ENCODE results near the gene MYO1B.

Gene MYO1B

GRCh38 chr2:191274413-191274815, 29.2 kb downstream of the MYO1B start:
- no peaks in the 10 kb centered on the region for H3K9me3 ChIP-seq (ENCODE audit: control insufficient read depth, low read length)

GRCh38 chr2:191276792-191277465, 31.7 kb downstream of the MYO1B start:
- 95 to 100% methylated on average over 2 to 3 of the region's 5 CpGs for WGBS, 2 experiments (ENCODE audit: insufficient coverage in 2 of 2)
- H3K4me3 ChIP-seq (ENCODE audit: extremely low read depth, insufficient read depth, low read length, poor library complexity, severe bottlenecking), result no peak overlapping the region
- no peaks in the 10 kb centered on the region for H3K9me3 ChIP-seq (ENCODE audit: control insufficient read depth, low read length)
- no peak overlapping the region for H3K27ac ChIP-seq (ENCODE audit: low read depth, low read length, severe bottlenecking)
- H3K36me3 ChIP-seq (ENCODE audit: control insufficient read depth, insufficient read depth, low read length), result peaks cover 55% of the 10 kb centered on the region
- peaks cover 9% of the 10 kb centered on the region for H3K4me1 ChIP-seq (ENCODE audit: control insufficient read depth, insufficient read depth, low read length, poor library complexity, severe bottlenecking)

More at GRCh38 chr2:191274413-191274815, 29.2 kb downstream of the MYO1B start:
- no peak overlapping the region for H3K27ac ChIP-seq (ENCODE audit: low read depth, low read length, severe bottlenecking)
- peaks cover 13% of the 10 kb centered on the region for H3K4me1 ChIP-seq (ENCODE audit: control insufficient read depth, insufficient read depth, low read length, poor library complexity, severe bottlenecking)
- H3K36me3 ChIP-seq (ENCODE audit: control insufficient read depth, insufficient read depth, low read length), result peaks cover 31% of the 10 kb centered on the region
- no peak overlapping the region for H3K4me3 ChIP-seq (ENCODE audit: extremely low read depth, insufficient read depth, low read length, poor library complexity, severe bottlenecking)
- 100% methylated on average over 2 of the region's 2 CpGs; no CpG with 5 or more reads in 1 of the 2 experiments for WGBS, 2 experiments (ENCODE audit: insufficient coverage in 2 of 2)

- Histone ChIP-seq H3K36me3 (ENCODE audit: control insufficient read depth, insufficient read depth, low read length) (peaks cover 82% of the 10 kb centered on the region), H3K27ac (ENCODE audit: low read depth, low read length, severe bottlenecking) (peak overlapping the region; percentile 75), H3K4me1 (ENCODE audit: control insufficient read depth, insufficient read depth, low read length, poor library complexity, severe bottlenecking) (peaks cover 9% of the 10 kb centered on the region), H3K4me3 (ENCODE audit: extremely low read depth, insufficient read depth, low read length, poor library complexity, severe bottlenecking) (no peak overlapping the region), H3K9me3 (ENCODE audit: control insufficient read depth, low read length) (no peaks in the 10 kb centered on the region)
- WGBS, 2 experiments (ENCODE audit: insufficient coverage in 2 of 2), result 64 to 85% methylated on average over 3 to 4 of the region's 7 CpGs
Measured at GRCh38 chr2:191280290-191280689, 35.1 kb downstream of the MYO1B start.

GRCh38 chr2:191280834-191281756, 35.9 kb downstream of the MYO1B start:
- WGBS, 2 experiments (ENCODE audit: insufficient coverage in 2 of 2), result 89 to 93% methylated on average over 8 to 11 of the region's 13 CpGs
- Histone ChIP-seq H3K9me3 (ENCODE audit: control insufficient read depth, low read length) (no peaks in the 10 kb centered on the region), H3K27ac (ENCODE audit: low read depth, low read length, severe bottlenecking) (peak overlapping the region; percentile 75), H3K4me1 (ENCODE audit: control insufficient read depth, insufficient read depth, low read length, poor library complexity, severe bottlenecking) (peaks cover 9% of the 10 kb centered on the region), H3K4me3 (ENCODE audit: extremely low read depth, insufficient read depth, low read length, poor library complexity, severe bottlenecking) (no peak overlapping the region), H3K36me3 (ENCODE audit: control insufficient read depth, insufficient read depth, low read length) (peaks cover 89% of the 10 kb centered on the region)

- Histone ChIP-seq H3K9me3 (ENCODE audit: control insufficient read depth, low read length) (no peaks in the 10 kb centered on the region), H3K27ac (ENCODE audit: low read depth, low read length, severe bottlenecking) (no peak overlapping the region), H3K4me1 (ENCODE audit: control insufficient read depth, insufficient read depth, low read length, poor library complexity, severe bottlenecking) (peaks cover 1% of the 10 kb centered on the region), H3K4me3 (ENCODE audit: extremely low read depth, insufficient read depth, low read length, poor library complexity, severe bottlenecking) (no peak overlapping the region), H3K36me3 (ENCODE audit: control insufficient read depth, insufficient read depth, low read length) (peaks cover 62% of the 10 kb centered on the region)
- 96 to 98% methylated on average over 10 to 11 of the region's 11 CpGs for WGBS, 2 experiments (ENCODE audit: insufficient coverage in 2 of 2)
Measured at GRCh38 chr2:191285252-191285651, 40.0 kb downstream of the MYO1B start.

GRCh38 chr2:191287820-191288219, 42.6 kb downstream of the MYO1B start:
- WGBS, 2 experiments (ENCODE audit: insufficient coverage in 2 of 2), result 88 to 100% methylated on average over 1 of the region's 4 CpGs
- Histone ChIP-seq H3K4me1 (ENCODE audit: control insufficient read depth, insufficient read depth, low read length, poor library complexity, severe bottlenecking) (peaks cover 19% of the 10 kb centered on the region), H3K27ac (ENCODE audit: low read depth, low read length, severe bottlenecking) (no peak overlapping the region), H3K9me3 (ENCODE audit: control insufficient read depth, low read length) (no peaks in the 10 kb centered on the region), H3K4me3 (ENCODE audit: extremely low read depth, insufficient read depth, low read length, poor library complexity, severe bottlenecking) (no peak overlapping the region), H3K36me3 (ENCODE audit: control insufficient read depth, insufficient read depth, low read length) (peaks cover 46% of the 10 kb centered on the region)

GRCh38 chr2:191289049-191289448, 43.8 kb downstream of the MYO1B start:
- peaks cover 19% of the 10 kb centered on the region for H3K4me1 ChIP-seq (ENCODE audit: control insufficient read depth, insufficient read depth, low read length, poor library complexity, severe bottlenecking)
- H3K36me3 ChIP-seq (ENCODE audit: control insufficient read depth, insufficient read depth, low read length), result peaks cover 34% of the 10 kb centered on the region
- no peak overlapping the region for H3K4me3 ChIP-seq (ENCODE audit: extremely low read depth, insufficient read depth, low read length, poor library complexity, severe bottlenecking)
- H3K27ac ChIP-seq (ENCODE audit: low read depth, low read length, severe bottlenecking), result no peak overlapping the region
- no peaks in the 10 kb centered on the region for H3K9me3 ChIP-seq (ENCODE audit: control insufficient read depth, low read length)
- WGBS, 2 experiments (ENCODE audit: insufficient coverage in 2 of 2), result 58 to 68% methylated on average over 3 to 5 of the region's 7 CpGs

GRCh38 chr2:191291471-191291870, 46.3 kb downstream of the MYO1B start:
- 100% methylated on average over 1 of the region's 2 CpGs; no CpG with 5 or more reads in 1 of the 2 experiments for WGBS, 2 experiments (ENCODE audit: insufficient coverage in 2 of 2)
- Histone ChIP-seq H3K27ac (ENCODE audit: low read depth, low read length, severe bottlenecking) (no peak overlapping the region), H3K36me3 (ENCODE audit: control insufficient read depth, insufficient read depth, low read length) (peaks cover 13% of the 10 kb centered on the region), H3K4me3 (ENCODE audit: extremely low read depth, insufficient read depth, low read length, poor library complexity, severe bottlenecking) (no peak overlapping the region), H3K4me1 (ENCODE audit: control insufficient read depth, insufficient read depth, low read length, poor library complexity, severe bottlenecking) (peaks cover 19% of the 10 kb centered on the region), H3K9me3 (ENCODE audit: control insufficient read depth, low read length) (no peaks in the 10 kb centered on the region)

- Histone ChIP-seq H3K4me1 (ENCODE audit: control insufficient read depth, insufficient read depth, low read length, poor library complexity, severe bottlenecking) (peaks cover 19% of the 10 kb centered on the region), H3K27ac (ENCODE audit: low read depth, low read length, severe bottlenecking) (no peak overlapping the region), H3K9me3 (ENCODE audit: control insufficient read depth, low read length) (no peaks in the 10 kb centered on the region), H3K36me3 (ENCODE audit: control insufficient read depth, insufficient read depth, low read length) (peaks cover 15% of the 10 kb centered on the region), H3K4me3 (ENCODE audit: extremely low read depth, insufficient read depth, low read length, poor library complexity, severe bottlenecking) (no peak overlapping the region)
Measured at GRCh38 chr2:191292869-191293268, 47.7 kb downstream of the MYO1B start.

GRCh38 chr2:191295088-191295487, 49.9 kb downstream of the MYO1B start:
- Histone ChIP-seq H3K9me3 (ENCODE audit: control insufficient read depth, low read length) (no peaks in the 10 kb centered on the region), H3K27ac (ENCODE audit: low read depth, low read length, severe bottlenecking) (no peak overlapping the region), H3K4me3 (ENCODE audit: extremely low read depth, insufficient read depth, low read length, poor library complexity, severe bottlenecking) (no peak overlapping the region), H3K36me3 (ENCODE audit: control insufficient read depth, insufficient read depth, low read length) (peaks cover 26% of the 10 kb centered on the region), H3K4me1 (ENCODE audit: control insufficient read depth, insufficient read depth, low read length, poor library complexity, severe bottlenecking) (peaks cover 19% of the 10 kb centered on the region)
- WGBS, 2 experiments (ENCODE audit: insufficient coverage in 2 of 2), result 89 to 92% methylated on average over 1 to 2 of the region's 3 CpGs

Measured in mesodermal cell (in vitro differentiated cells).